GM18526 (cell line): ENCODE measurements around the gene CMPK1.

Experiments
- POLR2A ChIP-seq: IDR thresholded peaks from 3 replicates; pipeline ENCODE4 v1.6.1; 2011; ENCODE audit not compliant: insufficient read length; ENCODE audit errors: extremely low read depth

CMPK1 gene

DNA sequence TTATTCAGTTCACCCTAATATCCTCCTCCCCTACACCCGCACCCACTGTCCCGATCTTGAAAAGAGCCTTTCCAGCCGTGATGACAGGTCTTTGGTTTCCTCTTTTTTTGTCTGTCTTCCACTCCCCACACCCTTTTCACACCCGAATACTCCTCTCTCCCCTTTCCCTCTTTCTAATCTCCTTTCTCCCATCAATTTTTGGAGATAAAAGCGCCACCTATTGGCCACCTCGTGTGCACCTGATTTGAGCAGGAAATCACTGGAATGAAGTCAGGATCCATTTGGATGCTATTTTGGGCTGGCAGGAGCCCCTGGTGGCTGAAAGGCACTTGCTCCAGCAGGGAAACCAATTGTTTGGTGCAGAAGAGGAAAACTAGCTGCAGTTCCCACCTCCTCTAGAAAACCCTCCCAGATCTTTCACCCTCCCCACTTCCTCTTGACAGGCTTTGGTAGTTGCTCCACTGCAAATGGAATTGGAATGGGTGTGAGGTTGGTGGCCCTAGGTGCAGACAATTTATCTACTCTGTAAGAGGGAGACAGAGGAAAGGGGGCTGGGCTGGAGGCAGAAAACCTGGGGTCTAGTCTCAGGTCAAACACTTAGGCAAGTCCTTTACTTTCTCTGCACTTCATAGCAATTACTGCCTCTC, 90.9 kb downstream of the CMPK1 start:
- TF ChIP-seq POLR2A: no peak
